ENCODE data around the gene FLACC1. TPM values are rescaled to one million over a fixed set of nuclear protein-coding genes. Genes with fewer than 3 reads are reported as not detected.

The FLACC1 gene
- total and polyA plus RNA-seq, 9 of the 15 experiments (the other 6 are each of a cell fraction or from before 2014, with no cell fraction given): 0.07 to 0.68 (median 0.22) TPM; not detected in 2

DNA sequence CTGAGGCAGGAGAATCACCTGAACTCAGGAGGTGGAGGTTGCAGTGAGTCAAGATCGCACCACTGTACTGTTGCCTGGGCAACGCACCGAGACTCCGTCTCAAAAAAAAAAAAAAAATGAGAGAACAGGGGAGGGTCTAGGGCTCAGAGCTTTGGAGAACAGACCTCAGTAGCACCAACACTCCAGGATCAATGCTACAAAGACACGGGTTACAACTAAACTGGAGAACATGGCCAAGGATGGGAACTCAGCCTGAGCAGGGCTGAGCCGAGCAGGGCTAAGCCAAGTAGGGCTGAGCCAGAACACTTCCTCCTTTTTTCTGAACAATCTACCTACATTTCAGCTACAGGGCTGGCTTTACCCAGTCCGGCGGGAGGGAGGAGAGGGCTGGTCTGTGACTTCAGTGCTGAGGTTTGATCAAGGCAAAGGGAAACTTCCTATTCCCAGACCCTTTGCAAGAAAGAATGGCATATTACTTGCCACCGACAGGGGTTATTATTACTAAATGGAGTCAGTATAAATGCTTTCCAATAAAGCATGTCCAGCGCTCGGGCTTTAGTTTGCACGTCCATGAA lies 99.7 kb downstream of the FLACC1 start:
- in situ Hi-C loops (cut with MboI): no loop called here
- WGBS (ENCODE audit: insufficient coverage, low coverage, missing lambda C conversion rate): 2% methylated on average over 6 of the region's 12 CpGs
- peaks cover 27 to 43% of the 10 kb centered on the region in 2 experiments for H3K4me1 ChIP-seq (replicated peaks in 1 of 2; ENCODE audit: control insufficient read depth in 2 of 2, insufficient read depth in 2 of 2, low read length in 2 of 2)
- no peaks in the 10 kb centered on the region for H3K9me1 ChIP-seq (ENCODE audit: control insufficient read depth, insufficient read depth, low read length)
- no TSS peak for BruUV-seq (replicated peaks)
- H3K9me3 ChIP-seq (replicated peaks; ENCODE audit: control insufficient read depth, insufficient read depth, low read depth, low read length): no peaks in the 10 kb centered on the region
- intact Hi-C loops (cut with micrococcal nuclease): no loop called here
- H3K9ac ChIP-seq (ENCODE audit: insufficient read depth in 1 of 2, low read depth in 2 of 2, low read length in 2 of 2): peak overlapping the region; percentile 86 to 90; a peak in 3 of 4 replicates
- H2AFZ ChIP-seq (ENCODE audit: low read depth, low read length): peak overlapping the region; percentile 94
- no peaks in the 10 kb centered on the region for H3K36me3 ChIP-seq (ENCODE audit: control insufficient read depth, insufficient read depth, low read length)
- peak overlapping the region; percentile 50 for H3K4me3 ChIP-seq
- ATAC-seq (peak; percentile 76), FAIRE-seq (no peak), DNase-seq (ENCODE audit: extremely low read depth in 1 of 4, low spot score in 3 of 4) (peak; percentile 32 to 60 (median 48))
- no peaks in the 10 kb centered on the region for H3K27me3 ChIP-seq (ENCODE audit: control insufficient read depth in 2 of 2, insufficient read depth in 2 of 2, low read length in 2 of 2)
- ChIA-PET CTCF (ENCODE audit: low intra/inter-chr PET ratio) (no interaction called here), POLR2A (interaction anchor here (0.7 kb wide), 1 partner anchor 15 kb away, joined by 3 read pairs; no protein-coding TSS in a partner anchor)
- H4K20me1 ChIP-seq (replicated peaks; ENCODE audit: control insufficient read depth, insufficient read depth, low read length): no peaks in the 10 kb centered on the region
- peak overlapping the region; percentile 98 for H3K27ac ChIP-seq (ENCODE audit: extremely low read depth, low read depth, low read length)
- peaks cover 44% of the 10 kb centered on the region for H3K79me2 ChIP-seq (ENCODE audit: control insufficient read depth, insufficient read depth, low read length)
- peak overlapping the region; percentile 88 for H3K4me2 ChIP-seq (ENCODE audit: insufficient read depth, low read length)
- TF ChIP-seq, protein P1, sequence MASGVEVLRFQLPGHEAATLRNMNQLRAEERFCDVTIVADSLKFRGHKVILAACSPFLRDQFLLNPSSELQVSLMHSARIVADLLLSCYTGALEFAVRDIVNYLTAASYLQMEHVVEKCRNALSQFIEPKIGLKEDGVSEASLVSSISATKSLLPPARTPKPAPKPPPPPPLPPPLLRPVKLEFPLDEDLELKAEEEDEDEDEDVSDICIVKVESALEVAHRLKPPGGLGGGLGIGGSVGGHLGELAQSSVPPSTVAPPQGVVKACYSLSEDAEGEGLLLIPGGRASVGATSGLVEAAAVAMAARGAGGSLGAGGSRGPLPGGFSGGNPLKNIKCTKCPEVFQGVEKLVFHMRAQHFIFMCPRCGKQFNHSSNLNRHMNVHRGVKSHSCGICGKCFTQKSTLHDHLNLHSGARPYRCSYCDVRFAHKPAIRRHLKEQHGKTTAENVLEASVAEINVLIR (CRISPR knock-in tag; IDR thresholded peaks at IDR 0.05): no peak
- TF ChIP-seq, protein P2, sequence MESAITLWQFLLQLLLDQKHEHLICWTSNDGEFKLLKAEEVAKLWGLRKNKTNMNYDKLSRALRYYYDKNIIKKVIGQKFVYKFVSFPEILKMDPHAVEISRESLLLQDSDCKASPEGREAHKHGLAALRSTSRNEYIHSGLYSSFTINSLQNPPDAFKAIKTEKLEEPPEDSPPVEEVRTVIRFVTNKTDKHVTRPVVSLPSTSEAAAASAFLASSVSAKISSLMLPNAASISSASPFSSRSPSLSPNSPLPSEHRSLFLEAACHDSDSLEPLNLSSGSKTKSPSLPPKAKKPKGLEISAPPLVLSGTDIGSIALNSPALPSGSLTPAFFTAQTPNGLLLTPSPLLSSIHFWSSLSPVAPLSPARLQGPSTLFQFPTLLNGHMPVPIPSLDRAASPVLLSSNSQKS (CRISPR knock-in tag; IDR thresholded peaks at IDR 0.05): no peak
- TF ChIP-seq ZNF75A (CRISPR knock-in tag; IDR thresholded peaks at IDR 0.05) (no peak), DPF2 (IDR thresholded peaks at IDR 0.05) (no peak), NCOR1 (IDR thresholded peaks at IDR 0.05) (no peak), MAFG (tag; conservative IDR thresholded peaks at IDR 0.05) (no peak), CBX2 (IDR thresholded peaks at IDR 0.05; ENCODE audit: insufficient read depth, low read length, poor library complexity, severe bottlenecking) (no peak), SP2 (IDR thresholded peaks at IDR 0.05; ENCODE audit: extremely low read depth, low read depth, low read length, poor library complexity, severe bottlenecking) (no peak), NCOA2 (IDR thresholded peaks at IDR 0.05; ENCODE audit: partially characterized antibody in 2 of 2) (no peak), MAZ (CRISPR knock-in tag; conservative IDR thresholded peaks at IDR 0.05 in 1 of 2, IDR thresholded peaks at IDR 0.05 in 1 of 2) (peak in 1 of 2 experiments; percentile 73; a peak in 2 of 4 replicates), ZNF197 (CRISPR knock-in tag; IDR thresholded peaks at IDR 0.05; ENCODE audit: low read depth) (no peak), ZFP30 (CRISPR knock-in tag; IDR thresholded peaks at IDR 0.05; ENCODE audit: borderline replicate concordance) (no peak)
- TF ChIP-seq, protein P3, sequence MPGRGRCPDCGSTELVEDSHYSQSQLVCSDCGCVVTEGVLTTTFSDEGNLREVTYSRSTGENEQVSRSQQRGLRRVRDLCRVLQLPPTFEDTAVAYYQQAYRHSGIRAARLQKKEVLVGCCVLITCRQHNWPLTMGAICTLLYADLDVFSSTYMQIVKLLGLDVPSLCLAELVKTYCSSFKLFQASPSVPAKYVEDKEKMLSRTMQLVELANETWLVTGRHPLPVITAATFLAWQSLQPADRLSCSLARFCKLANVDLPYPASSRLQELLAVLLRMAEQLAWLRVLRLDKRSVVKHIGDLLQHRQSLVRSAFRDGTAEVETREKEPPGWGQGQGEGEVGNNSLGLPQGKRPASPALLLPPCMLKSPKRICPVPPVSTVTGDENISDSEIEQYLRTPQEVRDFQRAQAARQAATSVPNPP (IDR thresholded peaks at IDR 0.05; ENCODE audit: borderline replicate concordance, insufficient read depth, insufficient read length): no peak
- TF ChIP-seq, protein P4, sequence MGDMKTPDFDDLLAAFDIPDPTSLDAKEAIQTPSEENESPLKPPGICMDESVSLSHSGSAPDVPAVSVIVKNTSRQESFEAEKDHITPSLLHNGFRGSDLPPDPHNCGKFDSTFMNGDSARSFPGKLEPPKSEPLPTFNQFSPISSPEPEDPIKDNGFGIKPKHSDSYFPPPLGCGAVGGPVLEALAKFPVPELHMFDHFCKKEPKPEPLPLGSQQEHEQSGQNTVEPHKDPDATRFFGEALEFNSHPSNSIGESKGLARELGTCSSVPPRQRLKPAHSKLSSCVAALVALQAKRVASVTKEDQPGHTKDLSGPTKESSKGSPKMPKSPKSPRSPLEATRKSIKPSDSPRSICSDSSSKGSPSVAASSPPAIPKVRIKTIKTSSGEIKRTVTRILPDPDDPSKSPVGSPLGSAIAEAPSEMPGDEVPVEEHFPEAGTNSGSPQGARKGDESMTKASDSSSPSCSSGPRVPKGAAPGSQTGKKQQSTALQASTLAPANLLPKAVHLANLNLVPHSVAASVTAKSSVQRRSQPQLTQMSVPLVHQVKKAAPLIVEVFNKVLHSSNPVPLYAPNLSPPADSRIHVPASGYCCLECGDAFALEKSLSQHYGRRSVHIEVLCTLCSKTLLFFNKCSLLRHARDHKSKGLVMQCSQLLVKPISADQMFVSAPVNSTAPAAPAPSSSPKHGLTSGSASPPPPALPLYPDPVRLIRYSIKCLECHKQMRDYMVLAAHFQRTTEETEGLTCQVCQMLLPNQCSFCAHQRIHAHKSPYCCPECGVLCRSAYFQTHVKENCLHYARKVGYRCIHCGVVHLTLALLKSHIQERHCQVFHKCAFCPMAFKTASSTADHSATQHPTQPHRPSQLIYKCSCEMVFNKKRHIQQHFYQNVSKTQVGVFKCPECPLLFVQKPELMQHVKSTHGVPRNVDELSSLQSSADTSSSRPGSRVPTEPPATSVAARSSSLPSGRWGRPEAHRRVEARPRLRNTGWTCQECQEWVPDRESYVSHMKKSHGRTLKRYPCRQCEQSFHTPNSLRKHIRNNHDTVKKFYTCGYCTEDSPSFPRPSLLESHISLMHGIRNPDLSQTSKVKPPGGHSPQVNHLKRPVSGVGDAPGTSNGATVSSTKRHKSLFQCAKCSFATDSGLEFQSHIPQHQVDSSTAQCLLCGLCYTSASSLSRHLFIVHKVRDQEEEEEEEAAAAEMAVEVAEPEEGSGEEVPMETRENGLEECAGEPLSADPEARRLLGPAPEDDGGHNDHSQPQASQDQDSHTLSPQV (IDR thresholded peaks at IDR 0.05): no peak
